ENCODE measurements around the gene TBC1D2B.
"Not testable (repeated sequence)": the region's sequence is repeated elsewhere in the genome, so short reads cannot be mapped to it uniquely, and the experiment has no call there.

Gene TBC1D2B

DNA sequence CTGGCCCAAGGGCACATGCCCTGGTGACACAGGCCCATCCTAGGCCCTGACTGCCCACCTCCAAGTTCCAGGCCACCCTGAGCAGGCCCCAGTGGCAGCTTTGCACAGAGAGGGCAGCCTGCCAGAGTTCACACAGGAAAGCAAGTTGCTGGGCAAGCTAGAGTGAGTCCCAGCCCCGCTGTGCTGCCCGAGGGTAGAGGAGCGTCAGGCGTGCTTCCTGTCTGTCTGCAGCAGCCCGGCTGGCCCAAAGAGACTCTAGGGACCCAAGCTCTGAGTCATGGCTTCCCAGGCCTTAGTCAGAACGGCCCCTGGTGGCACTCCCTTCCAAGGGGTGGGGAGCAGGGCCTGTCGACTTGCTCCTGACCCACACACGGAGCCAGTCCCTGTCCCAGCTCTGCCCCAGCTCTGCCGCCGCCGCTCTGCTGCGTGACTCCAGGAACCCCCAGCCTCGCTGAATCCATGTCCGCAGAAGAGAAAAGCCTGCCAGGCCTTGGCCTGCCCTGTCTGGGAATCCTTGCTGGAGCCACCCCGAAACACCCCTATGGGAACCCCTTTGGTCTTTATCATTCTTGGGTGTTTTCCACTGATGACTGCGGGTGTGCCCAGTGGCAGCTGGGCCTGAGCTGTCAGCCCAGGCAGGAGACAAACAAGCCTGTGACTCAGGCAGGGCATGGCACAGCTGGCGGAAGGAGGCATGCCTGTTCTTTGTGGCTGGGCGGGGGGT is 83.4 kb downstream of the TBC1D2B start:
- not testable (repeated sequence) for H3K4me1 Mint-ChIP-seq (ENCODE audit: low read depth); H3K27me3 Mint-ChIP-seq (ENCODE audit: low read depth); H3K27ac Mint-ChIP-seq; H3K9me3 Mint-ChIP-seq; H3K4me3 Mint-ChIP-seq
- peaks cover 12% of the 10 kb centered on the region for H3K36me3 Mint-ChIP-seq (ENCODE audit: low read depth)

DNA sequence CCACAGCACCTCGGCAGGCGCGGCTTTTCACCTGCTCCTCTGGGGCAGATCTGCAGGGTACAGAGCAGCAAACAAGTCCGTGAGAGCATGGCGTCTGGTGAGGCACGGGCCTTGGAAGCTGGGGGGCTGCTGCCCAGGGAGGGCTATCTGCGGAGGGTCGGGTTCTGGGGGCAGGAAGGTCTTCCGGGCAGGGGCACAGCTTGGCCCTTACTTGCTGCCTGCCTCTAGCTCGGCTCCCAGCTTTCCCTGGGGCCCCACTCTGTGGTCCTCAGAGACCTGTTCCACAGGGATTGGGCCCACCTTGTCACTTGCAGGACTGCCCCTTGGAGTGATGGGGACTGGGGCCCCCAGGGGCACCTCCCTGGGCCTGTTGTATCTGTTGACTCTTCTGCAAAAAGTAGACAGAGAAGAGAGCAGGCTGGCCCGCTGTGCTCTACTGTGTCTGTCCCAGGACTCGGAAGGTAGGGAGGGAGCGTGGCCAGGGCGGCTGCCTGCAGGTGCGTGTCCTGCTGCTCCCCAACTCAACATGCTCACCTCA is 84.1 kb downstream of the TBC1D2B start:
- H3K27ac Mint-ChIP-seq, result no peak overlapping the region
- peaks cover 12% of the 10 kb centered on the region for H3K36me3 Mint-ChIP-seq (ENCODE audit: low read depth)
- no peaks in the 10 kb centered on the region for H3K9me3 Mint-ChIP-seq
- H3K4me1 Mint-ChIP-seq (ENCODE audit: low read depth), result peaks cover 5% of the 10 kb centered on the region
- no peak overlapping the region for H3K4me3 Mint-ChIP-seq
- H3K27me3 Mint-ChIP-seq (ENCODE audit: low read depth), result no peaks in the 10 kb centered on the region

DNA sequence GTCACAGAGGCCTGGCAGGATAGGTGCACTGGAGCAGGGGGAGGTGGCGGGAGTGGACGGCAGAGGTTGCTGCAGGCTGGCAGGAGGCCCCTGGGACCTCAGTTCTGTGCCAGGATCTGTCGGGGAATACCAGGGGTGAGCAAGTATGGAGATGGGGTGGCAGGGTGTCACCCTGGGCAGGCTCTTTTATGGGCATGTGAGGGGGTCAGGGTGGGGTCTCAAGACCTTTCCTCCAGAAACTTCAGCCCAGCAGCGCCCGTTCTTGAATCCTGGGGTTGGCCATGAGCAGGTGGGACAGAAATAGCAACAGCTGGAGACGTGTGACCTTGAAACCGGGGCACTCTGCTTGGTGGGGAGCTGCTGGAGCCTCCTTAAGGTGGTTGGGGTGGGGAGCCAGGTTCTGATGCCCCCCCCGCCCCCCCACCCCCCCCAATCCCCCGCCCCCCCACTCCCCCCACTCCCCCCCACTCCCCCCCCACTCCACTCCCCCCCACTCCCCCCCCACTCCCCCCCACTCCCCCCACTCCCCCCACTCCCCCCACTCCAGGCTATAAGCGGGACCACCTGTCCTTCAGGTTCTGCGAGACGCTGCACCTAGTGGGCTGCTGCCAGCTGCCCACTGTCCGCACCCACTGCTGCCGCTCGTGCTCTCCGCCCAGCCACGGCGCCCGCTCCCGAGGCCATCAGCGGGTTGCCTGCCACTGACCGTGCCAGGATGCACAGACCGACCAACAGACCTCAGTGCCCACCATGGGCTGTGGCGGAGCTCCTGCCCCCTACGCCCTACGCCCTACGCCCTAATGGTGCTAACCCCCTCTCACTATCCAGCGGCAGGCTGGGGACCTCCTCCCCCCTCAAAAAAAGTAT is 84.9 kb downstream of the TBC1D2B start:
- H3K4me3 Mint-ChIP-seq, result no peak overlapping the region
- no peaks in the 10 kb centered on the region for H3K27me3 Mint-ChIP-seq (ENCODE audit: low read depth)
- H3K27ac Mint-ChIP-seq, result no peak overlapping the region
- no peaks in the 10 kb centered on the region for H3K9me3 Mint-ChIP-seq
- H3K4me1 Mint-ChIP-seq (ENCODE audit: low read depth), result peaks cover 6% of the 10 kb centered on the region
- peaks cover 11% of the 10 kb centered on the region for H3K36me3 Mint-ChIP-seq (ENCODE audit: low read depth)

DNA sequence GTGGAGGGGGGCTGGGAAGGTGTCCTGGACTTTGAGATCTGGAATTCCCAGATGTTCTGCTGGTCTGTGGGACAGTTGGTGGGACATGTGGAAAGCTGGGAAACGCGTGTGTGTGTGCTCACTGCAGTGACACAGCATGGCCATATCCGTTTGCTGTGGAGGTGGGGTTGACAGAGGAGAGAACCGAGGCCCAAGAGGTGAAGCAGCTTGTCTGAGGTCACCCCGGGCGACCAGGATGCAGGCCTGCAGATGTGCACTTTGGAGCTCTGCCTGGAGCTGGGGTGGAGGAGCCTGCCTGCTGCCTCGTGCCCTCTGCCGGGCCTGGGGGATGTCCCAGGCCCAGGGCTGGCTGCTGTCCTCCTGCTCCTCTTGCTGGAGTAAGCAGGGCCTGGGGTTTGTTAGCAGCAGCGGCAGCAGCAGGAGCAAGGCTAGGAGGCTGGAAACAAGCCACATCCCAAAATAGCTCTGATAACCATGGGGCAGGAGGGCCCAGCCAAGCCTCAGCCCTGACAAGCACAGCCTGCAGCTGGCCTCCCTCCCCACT is 85.8 kb downstream of the TBC1D2B start:
- H3K4me1 Mint-ChIP-seq (ENCODE audit: low read depth); H3K9me3 Mint-ChIP-seq: not testable (repeated sequence)

DNA sequence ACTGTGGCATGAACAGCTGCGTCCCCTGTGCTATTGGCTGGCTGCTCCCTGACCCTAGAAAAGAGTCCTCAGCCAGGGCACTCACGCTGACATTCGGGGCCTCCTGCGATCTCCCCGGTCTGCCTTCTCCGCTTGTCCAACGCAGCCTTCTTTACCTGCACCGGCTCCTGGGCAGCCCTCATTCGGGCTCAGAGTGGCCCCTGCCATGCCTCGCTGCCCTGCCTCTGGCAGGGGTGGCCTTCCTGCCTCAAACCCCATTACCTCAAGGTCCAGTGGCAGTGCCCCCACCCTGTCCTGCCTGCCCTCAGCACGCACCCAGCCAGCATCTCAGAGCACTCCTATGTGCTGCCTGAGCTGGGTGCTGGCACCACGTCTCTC is 86.5 kb downstream of the TBC1D2B start:
- peaks cover 6% of the 10 kb centered on the region for H3K4me1 Mint-ChIP-seq (ENCODE audit: low read depth)
- no peaks in the 10 kb centered on the region for H3K27me3 Mint-ChIP-seq (ENCODE audit: low read depth)
- no peak overlapping the region for H3K4me3 Mint-ChIP-seq
- no peak overlapping the region for H3K27ac Mint-ChIP-seq
- H3K9me3 Mint-ChIP-seq, result no peaks in the 10 kb centered on the region
- H3K36me3 Mint-ChIP-seq (ENCODE audit: low read depth), result peaks cover 6% of the 10 kb centered on the region

More for the DNA sequence above, 85.8 kb downstream of the TBC1D2B start:
- not testable (repeated sequence) for H3K27me3 Mint-ChIP-seq (ENCODE audit: low read depth); H3K36me3 Mint-ChIP-seq (ENCODE audit: low read depth); H3K4me3 Mint-ChIP-seq
- peak overlapping the region; percentile 45 for H3K27ac Mint-ChIP-seq

DNA sequence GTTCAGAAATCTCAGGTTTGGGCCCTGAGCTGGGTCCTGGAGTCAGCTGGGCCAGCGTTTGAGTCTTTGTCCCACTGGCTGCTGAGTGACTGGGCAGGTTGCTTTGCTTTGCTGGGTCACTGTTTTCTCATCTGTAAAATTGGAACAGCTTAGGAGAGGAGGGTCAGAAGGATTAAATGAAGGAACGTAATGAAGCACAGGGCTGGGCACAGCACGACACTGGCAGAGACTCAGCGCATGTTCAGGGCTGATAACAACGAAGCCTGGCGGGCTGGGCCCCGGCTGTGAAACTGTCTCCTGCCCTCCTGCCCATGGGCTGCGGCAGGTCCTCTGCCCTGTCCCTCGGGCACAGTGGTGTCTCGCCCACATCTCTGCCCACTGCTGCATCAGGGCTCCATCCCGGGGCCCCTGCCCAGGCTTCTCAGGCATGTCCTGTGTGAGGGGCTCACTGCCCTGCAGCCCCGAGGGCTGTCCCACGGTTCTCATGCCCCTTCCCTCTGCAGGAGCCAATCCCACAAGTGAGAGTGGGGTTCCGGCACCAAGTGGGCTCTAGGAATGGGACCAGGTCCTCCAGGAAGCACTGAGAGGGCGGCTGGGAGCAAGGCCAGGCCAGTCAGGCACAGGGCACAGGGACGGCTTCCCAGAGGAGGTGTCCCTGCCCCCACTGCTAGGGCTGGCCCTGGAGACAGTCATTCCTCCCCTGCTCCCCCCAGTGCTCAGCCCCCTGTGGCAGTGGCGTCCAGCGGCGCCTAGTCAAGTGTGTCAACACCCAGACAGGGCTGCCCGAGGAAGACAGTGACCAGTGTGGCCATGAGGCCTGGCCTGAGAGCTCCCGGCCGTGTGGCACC is 88.0 kb downstream of the TBC1D2B start:
- H3K36me3 Mint-ChIP-seq (ENCODE audit: low read depth), result peaks cover 6% of the 10 kb centered on the region
- peak overlapping the region; percentile 26 for H3K27ac Mint-ChIP-seq
- H3K4me1 Mint-ChIP-seq (ENCODE audit: low read depth), result peaks cover 6% of the 10 kb centered on the region
- no peak overlapping the region for H3K4me3 Mint-ChIP-seq
- no peaks in the 10 kb centered on the region for H3K27me3 Mint-ChIP-seq (ENCODE audit: low read depth)
- no peaks in the 10 kb centered on the region for H3K9me3 Mint-ChIP-seq

DNA sequence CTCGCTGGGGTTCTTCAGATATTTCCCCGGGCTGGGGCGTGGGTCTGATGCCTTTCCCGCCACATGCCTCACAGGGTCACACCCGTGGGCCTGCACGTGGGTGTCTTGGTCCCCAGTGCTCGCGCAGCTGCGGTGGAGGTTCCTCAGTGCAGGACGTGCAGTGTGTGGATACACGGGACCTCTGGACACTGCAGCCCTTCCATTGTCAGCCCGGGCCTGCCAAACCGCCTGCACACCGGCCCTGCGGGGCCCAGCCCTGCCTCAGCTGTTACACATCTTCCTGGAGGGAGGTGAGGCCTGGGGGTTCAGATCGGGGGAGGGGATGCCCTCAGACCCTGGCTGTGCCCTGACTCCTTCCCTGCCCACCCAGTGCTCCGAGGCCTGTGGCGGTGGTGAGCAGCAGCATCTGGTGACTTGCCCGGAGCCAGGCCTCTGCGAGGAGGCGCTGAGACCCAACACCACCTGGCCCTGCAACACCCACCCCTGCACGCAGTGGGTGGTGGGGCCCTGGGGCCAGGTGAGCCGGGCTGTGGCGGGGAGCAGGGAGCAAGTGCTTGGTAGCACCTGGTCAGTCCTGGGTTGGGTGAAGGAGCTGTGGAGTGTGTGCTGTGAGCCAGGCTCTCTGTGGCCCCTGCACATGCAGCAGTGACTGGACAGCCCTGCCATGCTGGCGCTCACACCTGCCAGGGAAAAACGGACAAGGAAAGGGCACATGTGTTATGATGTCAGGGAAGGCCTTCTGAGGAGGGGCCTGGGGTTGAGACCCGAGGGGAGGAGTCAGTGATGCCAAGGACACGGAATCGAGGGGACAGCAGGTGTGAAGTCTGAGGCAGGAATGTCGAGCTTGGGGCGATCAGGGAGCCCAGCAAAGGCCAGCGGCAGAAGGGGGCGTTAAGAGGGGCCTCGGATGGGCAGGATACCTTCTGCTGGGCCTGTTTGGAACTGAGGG is 88.9 kb downstream of the TBC1D2B start:
- H3K27me3 Mint-ChIP-seq (ENCODE audit: low read depth), result peaks cover under 1% of the 10 kb centered on the region
- H3K27ac Mint-ChIP-seq, result peak overlapping the region; percentile 26
- no peak overlapping the region for H3K4me3 Mint-ChIP-seq
- peaks cover 6% of the 10 kb centered on the region for H3K4me1 Mint-ChIP-seq (ENCODE audit: low read depth)
- peaks cover 6% of the 10 kb centered on the region for H3K36me3 Mint-ChIP-seq (ENCODE audit: low read depth)
- H3K9me3 Mint-ChIP-seq, result no peaks in the 10 kb centered on the region

DNA sequence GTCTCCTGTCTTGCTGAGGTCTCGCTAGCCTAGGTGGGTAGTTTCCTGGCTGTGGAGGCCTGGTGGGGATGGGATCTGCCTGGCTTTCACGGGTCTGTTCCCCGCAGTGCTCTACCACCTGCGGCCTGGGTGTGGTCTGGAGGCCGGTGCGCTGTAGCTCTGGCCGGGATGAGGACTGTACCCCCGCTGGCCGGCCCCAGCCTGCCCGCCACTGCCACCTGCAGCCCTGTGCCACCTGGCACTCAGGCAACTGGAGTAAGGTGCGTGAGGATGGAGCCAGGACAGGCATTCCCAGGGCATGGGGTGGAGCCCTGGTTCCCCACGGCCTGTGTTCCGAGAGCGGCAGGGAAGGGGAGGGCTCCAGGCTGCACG is 89.8 kb downstream of the TBC1D2B start:
- not testable (repeated sequence) for H3K27ac Mint-ChIP-seq; H3K27me3 Mint-ChIP-seq (ENCODE audit: low read depth); H3K9me3 Mint-ChIP-seq; H3K4me3 Mint-ChIP-seq; H3K36me3 Mint-ChIP-seq (ENCODE audit: low read depth); H3K4me1 Mint-ChIP-seq (ENCODE audit: low read depth)

DNA sequence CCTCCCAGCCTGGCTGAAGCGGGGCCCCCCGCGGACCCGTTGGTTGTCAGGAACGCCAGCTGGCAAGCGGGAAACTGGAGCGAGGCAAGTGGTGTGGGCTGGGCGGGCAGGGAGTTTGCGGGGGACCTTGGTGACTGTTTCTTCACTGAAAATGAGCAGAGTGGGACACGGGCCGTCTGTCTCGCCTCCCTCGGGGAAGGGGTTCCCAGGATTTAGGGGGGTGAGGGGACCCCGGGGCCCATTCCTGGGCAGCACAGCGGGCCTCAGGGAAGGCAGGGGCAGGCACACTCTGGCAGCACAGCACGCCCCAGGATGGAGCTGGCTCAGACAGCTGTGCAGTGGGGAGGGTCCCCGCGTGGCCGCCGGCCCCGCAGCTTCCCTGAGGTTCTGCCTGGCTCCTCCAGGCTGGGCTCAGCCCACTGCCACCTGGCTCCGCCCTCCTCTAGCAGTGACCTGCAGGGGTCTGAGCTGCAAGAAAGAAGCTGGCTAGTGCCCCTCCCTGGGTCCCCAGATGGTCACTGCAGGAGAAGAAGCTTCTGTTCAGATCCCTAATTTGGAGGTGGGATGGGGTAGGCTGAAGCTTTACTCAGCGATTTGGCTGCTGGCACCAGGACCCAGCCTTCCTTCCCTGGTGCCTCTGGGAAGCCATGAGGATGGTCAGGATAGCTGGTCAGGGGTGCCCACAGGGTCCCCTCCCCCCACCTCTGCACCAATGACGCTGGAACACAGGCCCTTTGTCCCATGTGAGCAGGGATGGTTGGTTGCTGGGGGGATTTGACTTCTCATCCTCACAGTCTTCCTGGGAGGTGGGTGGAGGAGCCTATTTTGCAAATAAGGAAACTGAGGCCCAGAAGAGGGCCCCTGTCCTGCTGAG is 90.4 kb downstream of the TBC1D2B start:
- Mint-ChIP-seq H3K36me3 (ENCODE audit: low read depth) (peaks cover 2% of the 10 kb centered on the region), H3K27ac (no peak overlapping the region), H3K4me1 (ENCODE audit: low read depth) (peaks cover 6% of the 10 kb centered on the region), H3K27me3 (ENCODE audit: low read depth) (peaks cover 4% of the 10 kb centered on the region), H3K9me3 (no peaks in the 10 kb centered on the region), H3K4me3 (no peak overlapping the region)

DNA sequence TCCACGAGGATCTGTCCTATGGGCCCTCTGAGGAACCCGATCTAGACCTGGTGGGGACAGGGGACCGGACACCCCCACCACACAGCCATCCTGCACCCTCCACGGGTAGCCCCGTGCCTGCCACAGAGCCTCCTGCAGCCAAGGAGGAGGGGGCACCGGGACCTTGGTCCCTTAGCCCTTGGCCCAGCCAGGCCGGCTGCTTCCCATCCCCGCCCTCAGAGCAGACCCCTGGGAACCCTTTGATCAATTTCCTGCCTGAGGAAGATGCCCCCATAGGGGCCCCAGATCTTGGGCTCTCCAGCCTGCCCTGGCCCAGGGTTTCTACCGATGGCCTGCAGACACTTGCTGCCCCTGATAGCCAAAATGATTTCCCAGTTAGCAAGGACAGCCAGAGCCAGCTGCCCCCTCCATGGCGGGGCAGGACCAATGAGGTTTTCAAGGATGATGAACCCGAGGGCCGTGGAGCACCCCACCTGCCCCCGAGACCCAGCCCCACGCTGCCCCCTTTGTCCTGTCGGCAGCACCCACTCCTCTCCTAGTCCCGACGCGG is 91.5 kb downstream of the TBC1D2B start:
- H3K4me3 Mint-ChIP-seq, result no peak overlapping the region
- H3K4me1 Mint-ChIP-seq (ENCODE audit: low read depth), result peaks cover 3% of the 10 kb centered on the region
- no peaks in the 10 kb centered on the region for H3K36me3 Mint-ChIP-seq (ENCODE audit: low read depth)
- no peaks in the 10 kb centered on the region for H3K9me3 Mint-ChIP-seq
- peaks cover 5% of the 10 kb centered on the region for H3K27me3 Mint-ChIP-seq (ENCODE audit: low read depth)
- H3K27ac Mint-ChIP-seq, result no peak overlapping the region

DNA sequence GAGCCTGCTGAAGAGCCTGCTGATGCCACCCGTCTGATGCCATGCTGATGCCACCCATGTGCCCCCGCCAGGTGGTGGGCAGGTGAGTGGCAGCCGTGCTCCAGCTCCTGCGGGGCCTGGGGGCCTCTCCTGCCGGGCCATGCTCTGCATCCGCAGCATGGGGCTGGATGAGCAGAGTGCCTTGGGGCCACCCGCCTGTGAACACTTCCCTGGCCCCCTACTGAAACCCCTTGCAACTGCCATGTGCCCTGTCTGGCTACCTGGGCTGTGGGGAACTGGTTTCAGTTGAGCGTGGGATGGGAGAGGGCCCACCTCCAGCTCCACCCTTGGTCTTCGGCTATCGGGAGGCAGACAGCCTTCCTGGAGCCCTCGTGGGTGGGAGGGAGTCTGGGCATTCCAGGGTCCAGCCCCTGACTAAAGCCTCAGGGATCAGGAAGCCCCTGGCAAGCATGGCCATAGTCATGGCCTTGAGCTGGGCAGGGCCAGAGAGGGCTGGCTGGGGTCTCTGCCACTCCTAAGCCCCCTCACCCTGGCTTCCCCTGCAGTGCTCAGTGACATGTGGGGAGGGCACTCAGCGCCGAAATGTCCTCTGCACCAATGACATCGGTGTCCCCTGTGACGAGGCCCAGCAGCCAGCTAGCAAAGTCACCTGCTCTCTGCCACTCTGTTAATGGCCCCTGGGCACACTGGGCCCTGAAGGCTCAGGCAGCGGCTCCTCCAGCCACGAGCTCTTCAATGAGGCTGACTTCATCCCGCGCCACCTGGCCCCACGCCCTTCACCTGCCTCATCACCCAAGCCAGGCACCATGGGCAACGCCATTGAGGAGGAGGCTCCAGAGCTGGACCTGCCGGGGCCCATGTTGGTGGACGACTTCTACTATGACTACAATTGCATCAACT is 92.2 kb downstream of the TBC1D2B start:
- Mint-ChIP-seq H3K27ac (no peak overlapping the region), H3K27me3 (ENCODE audit: low read depth) (peaks cover 7% of the 10 kb centered on the region), H3K36me3 (ENCODE audit: low read depth) (no peaks in the 10 kb centered on the region), H3K4me3 (no peak overlapping the region), H3K9me3 (no peaks in the 10 kb centered on the region), H3K4me1 (ENCODE audit: low read depth) (peaks cover 1% of the 10 kb centered on the region)

DNA sequence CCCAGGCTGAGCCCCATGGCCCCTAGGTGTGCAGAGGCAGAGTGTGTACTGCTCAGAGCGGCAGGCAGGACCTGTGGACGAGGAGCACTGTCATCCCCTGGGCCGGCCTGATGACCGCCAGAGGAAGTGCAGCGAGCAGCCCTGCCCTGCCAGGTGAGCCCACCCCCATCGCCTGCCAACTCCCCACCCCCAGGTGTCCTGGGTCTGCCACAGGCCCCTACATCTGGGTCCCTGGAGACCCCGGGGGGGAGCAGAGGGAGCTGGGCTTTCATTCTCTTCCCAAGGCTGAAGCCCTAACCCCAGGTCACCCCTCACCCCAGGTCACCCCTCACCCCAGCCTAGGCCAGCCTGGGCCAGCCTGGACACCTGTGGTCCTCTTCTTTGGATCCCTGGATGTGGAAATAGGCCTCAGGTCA is 93.1 kb downstream of the TBC1D2B start:
- peaks cover 1% of the 10 kb centered on the region for H3K4me1 Mint-ChIP-seq (ENCODE audit: low read depth)
- no peaks in the 10 kb centered on the region for H3K9me3 Mint-ChIP-seq
- H3K36me3 Mint-ChIP-seq (ENCODE audit: low read depth), result no peaks in the 10 kb centered on the region
- no peak overlapping the region for H3K27ac Mint-ChIP-seq
- H3K4me3 Mint-ChIP-seq, result no peak overlapping the region
- H3K27me3 Mint-ChIP-seq (ENCODE audit: low read depth), result peaks cover 7% of the 10 kb centered on the region
